Vagina (tissue), 2 donors: Measurements from ENCODE around the gene PRPF6. TPM values are rescaled to one million over a fixed set of nuclear protein-coding genes. Genes with fewer than 3 reads are reported as not detected.

ENCODE experiments used
- DNase-seq, 2 donors: peaks; one replicate each; pipeline ENCODE4 v3.0.0-alpha.2; 2017; ENCODE audit errors: extremely low spot score in 2 of 2
- H3K27ac ChIP-seq: fragments of 200-600 bp; sonication (generic); one replicate; pipeline ENCODE4 v1.5.1; 2019
- H3K27me3 ChIP-seq: fragments of 200-600 bp; sonication (generic); one replicate; pipeline ENCODE4 v1.5.1; 2019
- H3K36me3 ChIP-seq, 2 donors: fragments of 200-600 bp; sonication (generic); one replicate each; pipeline ENCODE4 v1.5.1; 2017 to 2019
- H3K4me1 ChIP-seq: fragments of 200-600 bp; sonication (generic); one replicate; pipeline ENCODE4 v1.5.1; 2019
- H3K4me3 ChIP-seq, 2 donors: fragments of 200-600 bp; sonication (generic); 1 replicate in 1 of 2; 2 replicates in 1 of 2; pipeline ENCODE4 v1.5.1; 2016 to 2019
- H3K9me3 ChIP-seq: fragments of 200-600 bp; sonication (generic); one replicate; pipeline ENCODE4 v1.5.1; 2019
- POLR2A ChIP-seq, 2 donors: fragments of 450-650 bp; IDR thresholded peaks; one replicate each; pipeline ENCODE4 v1.6.1; 2017; ENCODE audit warnings: antibody characterized with exemption in 2 of 2, mild to moderate bottlenecking in 2 of 2, moderate library complexity in 2 of 2
- POLR2AphosphoS5 ChIP-seq, 2 donors: sonication (generic); formaldehyde crosslinking; IDR thresholded peaks; one replicate each; pipeline ENCODE4 v1.9.0; 2017; ENCODE audit warnings: antibody characterized with exemption in 2 of 2, mild to moderate bottlenecking in 2 of 2, low read depth in 1 of 2; ENCODE audit not compliant: insufficient read depth in 1 of 2
- intact Hi-C: fragments of 100-400 bp; cut with DNase I; formaldehyde crosslinking; loops from one replicate; pipeline ENCODE4 v1.15.1; 2023
- total RNA-seq: library from RNA; depleted of rRNA; stranded (reverse); fragments of >200 nt; gene quantifications from one replicate; pipeline ENCODE4 v1.2.3, GENCODE V29; 2016
- TF ChIP-seq, protein P1 (sequence below), 3 experiments: fragments of 450-650 bp in 2 of 3; fragments of 200-600 bp in 1 of 3; sonication (generic) in 1 of 3; IDR thresholded peaks; one replicate each; pipeline ENCODE4 v1.5.1; 2017 to 2019; ENCODE audit warnings: antibody characterized with exemption in 3 of 3, mild to moderate bottlenecking in 2 of 3, moderate library complexity in 2 of 3

The PRPF6 gene
- total RNA-seq, 1 donor from 2014 or later, result 50.6 TPM

GRCh38 chr20:63945921-63946920 lies 34.7 kb upstream of the PRPF6 start:
- H3K4me3 ChIP-seq, result no peak overlapping the region
- H3K4me1 ChIP-seq, result peaks cover 66% of the 10 kb centered on the region
- H3K36me3 ChIP-seq, result peaks cover 0 to 43% of the 10 kb centered on the region in 2 donors
- DNase-seq, result no peak
- intact Hi-C loops, result no loop called here
- no peaks in the 10 kb centered on the region for H3K9me3 ChIP-seq
- H3K27me3 ChIP-seq, result no peaks in the 10 kb centered on the region
- no peak overlapping the region for H3K27ac ChIP-seq
- TF ChIP-seq POLR2AphosphoS5 (IDR thresholded peaks at IDR 0.05; ENCODE audit: insufficient read depth in 1 of 2, low read depth in 1 of 2) (no peak), POLR2A (IDR thresholded peaks at IDR 0.05) (no peak)
- TF ChIP-seq, protein P1, sequence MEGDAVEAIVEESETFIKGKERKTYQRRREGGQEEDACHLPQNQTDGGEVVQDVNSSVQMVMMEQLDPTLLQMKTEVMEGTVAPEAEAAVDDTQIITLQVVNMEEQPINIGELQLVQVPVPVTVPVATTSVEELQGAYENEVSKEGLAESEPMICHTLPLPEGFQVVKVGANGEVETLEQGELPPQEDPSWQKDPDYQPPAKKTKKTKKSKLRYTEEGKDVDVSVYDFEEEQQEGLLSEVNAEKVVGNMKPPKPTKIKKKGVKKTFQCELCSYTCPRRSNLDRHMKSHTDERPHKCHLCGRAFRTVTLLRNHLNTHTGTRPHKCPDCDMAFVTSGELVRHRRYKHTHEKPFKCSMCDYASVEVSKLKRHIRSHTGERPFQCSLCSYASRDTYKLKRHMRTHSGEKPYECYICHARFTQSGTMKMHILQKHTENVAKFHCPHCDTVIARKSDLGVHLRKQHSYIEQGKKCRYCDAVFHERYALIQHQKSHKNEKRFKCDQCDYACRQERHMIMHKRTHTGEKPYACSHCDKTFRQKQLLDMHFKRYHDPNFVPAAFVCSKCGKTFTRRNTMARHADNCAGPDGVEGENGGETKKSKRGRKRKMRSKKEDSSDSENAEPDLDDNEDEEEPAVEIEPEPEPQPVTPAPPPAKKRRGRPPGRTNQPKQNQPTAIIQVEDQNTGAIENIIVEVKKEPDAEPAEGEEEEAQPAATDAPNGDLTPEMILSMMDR (IDR thresholded peaks at IDR 0.05), result no peak

DNA sequence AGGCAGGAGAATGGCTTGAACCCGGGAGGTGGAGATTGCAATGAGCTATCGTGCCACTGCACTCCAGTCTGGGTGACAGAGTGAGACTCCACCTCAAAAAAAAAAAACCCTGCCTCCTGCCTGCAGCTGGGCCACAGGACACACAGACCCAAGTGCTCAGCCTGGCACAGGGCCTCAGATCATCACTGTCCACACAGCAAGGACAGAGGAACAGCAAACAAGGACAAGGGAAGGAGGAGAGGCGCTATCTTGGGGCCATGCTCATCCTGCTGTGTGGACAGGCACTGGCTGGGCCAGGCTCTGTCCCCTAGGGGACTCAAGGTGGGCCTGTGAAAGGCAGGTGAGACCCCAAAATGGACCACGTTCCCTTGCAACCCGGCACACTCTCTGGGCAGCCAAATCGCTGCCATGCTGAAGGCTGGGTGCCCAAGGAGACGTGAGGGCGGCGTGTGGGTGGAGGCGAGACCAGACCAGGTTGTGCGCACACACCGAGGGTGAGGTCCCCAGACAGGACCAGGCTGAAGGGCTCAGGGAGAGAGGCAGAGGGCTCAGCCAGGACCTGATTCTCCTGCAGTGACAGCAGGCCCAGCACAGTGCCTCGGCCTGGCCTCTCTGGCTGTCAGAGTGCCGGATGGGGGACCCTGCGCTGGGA lies 33.8 kb upstream of the PRPF6 start:
- Histone ChIP-seq H3K9me3 (no peaks in the 10 kb centered on the region), H3K27ac (peak overlapping the region; percentile 91), H3K4me3 (no peak overlapping the region), H3K4me1 (peaks cover 69% of the 10 kb centered on the region), H3K36me3 (peaks cover 0 to 38% of the 10 kb centered on the region in 2 donors), H3K27me3 (no peaks in the 10 kb centered on the region)
- no peak for DNase-seq
- TF ChIP-seq, protein P1 (IDR thresholded peaks at IDR 0.05), result no peak
- TF ChIP-seq POLR2AphosphoS5 (IDR thresholded peaks at IDR 0.05; ENCODE audit: insufficient read depth in 1 of 2, low read depth in 1 of 2) (no peak), POLR2A (IDR thresholded peaks at IDR 0.05) (no peak)
- intact Hi-C loops, result no loop called here

- peaks cover 69% of the 10 kb centered on the region for H3K4me1 ChIP-seq
- intact Hi-C loops, result no loop called here
- no peaks in the 10 kb centered on the region for H3K27me3 ChIP-seq
- no peak for DNase-seq
- TF ChIP-seq POLR2AphosphoS5 (IDR thresholded peaks at IDR 0.05; ENCODE audit: insufficient read depth in 1 of 2, low read depth in 1 of 2) (peak in 1 of 2 donors; percentile 18), POLR2A (IDR thresholded peaks at IDR 0.05) (no peak)
- TF ChIP-seq, protein P1 (IDR thresholded peaks at IDR 0.05), result no peak
- H3K27ac ChIP-seq, result peak overlapping the region; percentile 91
- peak overlapping the region in 1 of 2 donors; percentile 45 for H3K4me3 ChIP-seq
- H3K9me3 ChIP-seq, result no peaks in the 10 kb centered on the region
- peaks cover 0 to 35% of the 10 kb centered on the region in 2 donors for H3K36me3 ChIP-seq
Measured at GRCh38 chr20:63947638-63948456, 33.1 kb upstream of the PRPF6 start.

GRCh38 chr20:63950701-63951397 lies 30.1 kb upstream of the PRPF6 start:
- DNase-seq, result no peak
- Histone ChIP-seq H3K4me1 (peaks cover 90% of the 10 kb centered on the region), H3K27me3 (no peaks in the 10 kb centered on the region), H3K36me3 (peaks cover 0 to 6% of the 10 kb centered on the region in 2 donors), H3K27ac (peak overlapping the region; percentile 91), H3K9me3 (no peaks in the 10 kb centered on the region), H3K4me3 (peak overlapping the region in 1 of 2 donors; percentile 10)
- TF ChIP-seq POLR2A (IDR thresholded peaks at IDR 0.05), result no peak
- TF ChIP-seq, protein P1 (IDR thresholded peaks at IDR 0.05), result no peak
- no peak for TF ChIP-seq POLR2AphosphoS5 (IDR thresholded peaks at IDR 0.05; ENCODE audit: insufficient read depth in 1 of 2, low read depth in 1 of 2)
- intact Hi-C loops, result no loop called here
